ENCODE measurements around the gene IER2. TPM values are rescaled to one million over a fixed set of nuclear protein-coding genes. Genes with fewer than 3 reads are reported as not detected.

The IER2 gene
- total and polyA plus RNA-seq, 2 donors (not counting 1 experiment from before 2014, with no cell fraction given): 16.5 to 26.4 TPM

GRCh38 chr19:13104848-13105711 is 45.1 kb upstream of the IER2 start:
- TF ChIP-seq, protein P1, sequence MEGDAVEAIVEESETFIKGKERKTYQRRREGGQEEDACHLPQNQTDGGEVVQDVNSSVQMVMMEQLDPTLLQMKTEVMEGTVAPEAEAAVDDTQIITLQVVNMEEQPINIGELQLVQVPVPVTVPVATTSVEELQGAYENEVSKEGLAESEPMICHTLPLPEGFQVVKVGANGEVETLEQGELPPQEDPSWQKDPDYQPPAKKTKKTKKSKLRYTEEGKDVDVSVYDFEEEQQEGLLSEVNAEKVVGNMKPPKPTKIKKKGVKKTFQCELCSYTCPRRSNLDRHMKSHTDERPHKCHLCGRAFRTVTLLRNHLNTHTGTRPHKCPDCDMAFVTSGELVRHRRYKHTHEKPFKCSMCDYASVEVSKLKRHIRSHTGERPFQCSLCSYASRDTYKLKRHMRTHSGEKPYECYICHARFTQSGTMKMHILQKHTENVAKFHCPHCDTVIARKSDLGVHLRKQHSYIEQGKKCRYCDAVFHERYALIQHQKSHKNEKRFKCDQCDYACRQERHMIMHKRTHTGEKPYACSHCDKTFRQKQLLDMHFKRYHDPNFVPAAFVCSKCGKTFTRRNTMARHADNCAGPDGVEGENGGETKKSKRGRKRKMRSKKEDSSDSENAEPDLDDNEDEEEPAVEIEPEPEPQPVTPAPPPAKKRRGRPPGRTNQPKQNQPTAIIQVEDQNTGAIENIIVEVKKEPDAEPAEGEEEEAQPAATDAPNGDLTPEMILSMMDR (conservative IDR thresholded peaks at IDR 0.05 in 1 of 2, IDR thresholded peaks at IDR 0.05 in 1 of 2; ENCODE audit: low read depth in 1 of 2, low read length in 2 of 2): no peak
- TF ChIP-seq EZH2 (IDR thresholded peaks at IDR 0.05; ENCODE audit: low read length, missing control alignments): no peak

GRCh38 chr19:13109361-13110098 is 40.7 kb upstream of the IER2 start:
- H3K4me2 ChIP-seq (ENCODE audit: extremely low read depth, insufficient read depth, low read length): no peak overlapping the region
- peaks cover 19% of the 10 kb centered on the region for H3K36me3 ChIP-seq (ENCODE audit: control insufficient read depth, insufficient read depth, low read length)
- TF ChIP-seq, protein P1 (conservative IDR thresholded peaks at IDR 0.05 in 1 of 2, IDR thresholded peaks at IDR 0.05 in 1 of 2; ENCODE audit: low read depth in 1 of 2, low read length in 2 of 2): no peak
- no peak for TF ChIP-seq EZH2 (IDR thresholded peaks at IDR 0.05; ENCODE audit: low read length, missing control alignments)
- no peak for DNase-seq (ENCODE audit: low read depth in 2 of 2)
- H4K20me1 ChIP-seq (ENCODE audit: control insufficient read depth, extremely low read depth, insufficient read depth, low read length): no peaks in the 10 kb centered on the region
- no peak overlapping the region for H3K9ac ChIP-seq (ENCODE audit: insufficient read depth, low read length)
- no peak overlapping the region for H2AFZ ChIP-seq (ENCODE audit: low read length)
- H3K4me3 ChIP-seq (replicated peaks in 1 of 4; ENCODE audit: control extremely low read depth in 1 of 4, insufficient read depth in 1 of 4, low read depth in 3 of 4, low read length in 4 of 4): no peak overlapping the region
- no peaks in the 10 kb centered on the region for H3K79me2 ChIP-seq (ENCODE audit: control insufficient read depth, insufficient read depth, low read length)
- H3K4me1 ChIP-seq (ENCODE audit: control insufficient read depth, extremely low read depth, insufficient read depth, low read length): no peaks in the 10 kb centered on the region
- no peaks in the 10 kb centered on the region for H3K9me3 ChIP-seq (ENCODE audit: control insufficient read depth, insufficient read depth, low read depth, low read length)
- H3K27ac ChIP-seq (ENCODE audit: insufficient read depth, low read length): no peak overlapping the region
- H3K27me3 ChIP-seq (ENCODE audit: control insufficient read depth, insufficient read depth, low read length): no peaks in the 10 kb centered on the region

More at GRCh38 chr19:13104848-13105711, 45.1 kb upstream of the IER2 start:
- Histone ChIP-seq H3K4me1 (ENCODE audit: control insufficient read depth, extremely low read depth, insufficient read depth, low read length) (peaks cover 3% of the 10 kb centered on the region), H3K27me3 (ENCODE audit: control insufficient read depth, insufficient read depth, low read length) (no peaks in the 10 kb centered on the region), H3K9me3 (ENCODE audit: control insufficient read depth, insufficient read depth, low read depth, low read length) (no peaks in the 10 kb centered on the region), H2AFZ (ENCODE audit: low read length) (no peak overlapping the region), H3K36me3 (ENCODE audit: control insufficient read depth, insufficient read depth, low read length) (peaks cover 17% of the 10 kb centered on the region), H4K20me1 (ENCODE audit: control insufficient read depth, extremely low read depth, insufficient read depth, low read length) (no peaks in the 10 kb centered on the region), H3K4me2 (ENCODE audit: extremely low read depth, insufficient read depth, low read length) (no peak overlapping the region), H3K79me2 (ENCODE audit: control insufficient read depth, insufficient read depth, low read length) (no peaks in the 10 kb centered on the region), H3K9ac (ENCODE audit: insufficient read depth, low read length) (no peak overlapping the region), H3K27ac (ENCODE audit: insufficient read depth, low read length) (no peak overlapping the region), H3K4me3 (replicated peaks in 1 of 4; ENCODE audit: control extremely low read depth in 1 of 4, insufficient read depth in 1 of 4, low read depth in 3 of 4, low read length in 4 of 4) (no peak overlapping the region)
- DNase-seq (ENCODE audit: low read depth in 2 of 2): no peak

- DNase-seq (ENCODE audit: low read depth in 2 of 2): no peak
- no peaks in the 10 kb centered on the region for H3K9me3 ChIP-seq (ENCODE audit: control insufficient read depth, insufficient read depth, low read depth, low read length)
- H3K27me3 ChIP-seq (ENCODE audit: control insufficient read depth, insufficient read depth, low read length): no peaks in the 10 kb centered on the region
Observed at GRCh38 chr19:13110099-13110610, 40.1 kb upstream of the IER2 start.

More at GRCh38 chr19:13110099-13110610, 40.1 kb upstream of the IER2 start:
- Histone ChIP-seq H3K79me2 (ENCODE audit: control insufficient read depth, insufficient read depth, low read length) (peaks cover 1% of the 10 kb centered on the region), H3K36me3 (ENCODE audit: control insufficient read depth, insufficient read depth, low read length) (peaks cover 13% of the 10 kb centered on the region), H3K4me1 (ENCODE audit: control insufficient read depth, extremely low read depth, insufficient read depth, low read length) (no peaks in the 10 kb centered on the region), H4K20me1 (ENCODE audit: control insufficient read depth, extremely low read depth, insufficient read depth, low read length) (no peaks in the 10 kb centered on the region), H3K9ac (ENCODE audit: insufficient read depth, low read length) (no peak overlapping the region), H3K4me3 (replicated peaks in 1 of 4; ENCODE audit: control extremely low read depth in 1 of 4, insufficient read depth in 1 of 4, low read depth in 3 of 4, low read length in 4 of 4) (no peak overlapping the region), H3K27ac (ENCODE audit: insufficient read depth, low read length) (no peak overlapping the region), H3K4me2 (ENCODE audit: extremely low read depth, insufficient read depth, low read length) (no peak overlapping the region), H2AFZ (ENCODE audit: low read length) (no peak overlapping the region)
- TF ChIP-seq, protein P1 (conservative IDR thresholded peaks at IDR 0.05 in 1 of 2, IDR thresholded peaks at IDR 0.05 in 1 of 2; ENCODE audit: low read depth in 1 of 2, low read length in 2 of 2): no peak

Measured in fibroblast of lung (primary cell).